ENCODE results near the gene LPIN1.

Gene LPIN1

DNA sequence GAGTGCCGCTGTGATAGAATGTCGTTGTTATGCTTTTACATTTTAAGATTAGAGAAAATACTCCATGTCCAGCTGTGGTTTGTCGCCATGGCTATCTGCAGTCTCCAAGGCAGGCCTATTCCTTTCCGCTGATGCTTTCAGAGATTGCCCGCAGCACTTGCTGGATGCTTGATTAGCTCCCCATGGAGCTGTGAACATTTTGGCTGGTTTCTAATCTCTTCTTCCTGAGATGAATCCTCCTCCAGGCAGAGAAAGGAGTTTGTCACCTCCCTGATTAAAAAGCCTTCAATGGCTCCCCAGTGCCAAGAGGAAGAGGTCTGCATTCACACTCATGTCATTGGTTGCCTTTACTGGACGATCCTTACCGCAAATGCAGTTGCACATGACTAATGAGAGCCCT is 32.6 kb upstream of the LPIN1 start:
- no peak overlapping the region for H2AFZ ChIP-seq (ENCODE audit: low read depth, low read length)
- H3K9me3 ChIP-seq (ENCODE audit: insufficient read depth, low read length), result no peaks in the 10 kb centered on the region
- H4K20me1 ChIP-seq (ENCODE audit: insufficient read depth, low read length), result no peaks in the 10 kb centered on the region
- no peak overlapping the region for H3K27ac ChIP-seq (ENCODE audit: low read length)
- no peaks in the 10 kb centered on the region for H3K36me3 ChIP-seq (replicated peaks; ENCODE audit: low read depth, low read length)
- peaks cover 8% of the 10 kb centered on the region for H3K4me1 ChIP-seq (ENCODE audit: low read length)
- TF ChIP-seq EZH2phosphoT487 (IDR thresholded peaks at IDR 0.05; ENCODE audit: low read depth), result no peak
- TF ChIP-seq, protein P1, sequence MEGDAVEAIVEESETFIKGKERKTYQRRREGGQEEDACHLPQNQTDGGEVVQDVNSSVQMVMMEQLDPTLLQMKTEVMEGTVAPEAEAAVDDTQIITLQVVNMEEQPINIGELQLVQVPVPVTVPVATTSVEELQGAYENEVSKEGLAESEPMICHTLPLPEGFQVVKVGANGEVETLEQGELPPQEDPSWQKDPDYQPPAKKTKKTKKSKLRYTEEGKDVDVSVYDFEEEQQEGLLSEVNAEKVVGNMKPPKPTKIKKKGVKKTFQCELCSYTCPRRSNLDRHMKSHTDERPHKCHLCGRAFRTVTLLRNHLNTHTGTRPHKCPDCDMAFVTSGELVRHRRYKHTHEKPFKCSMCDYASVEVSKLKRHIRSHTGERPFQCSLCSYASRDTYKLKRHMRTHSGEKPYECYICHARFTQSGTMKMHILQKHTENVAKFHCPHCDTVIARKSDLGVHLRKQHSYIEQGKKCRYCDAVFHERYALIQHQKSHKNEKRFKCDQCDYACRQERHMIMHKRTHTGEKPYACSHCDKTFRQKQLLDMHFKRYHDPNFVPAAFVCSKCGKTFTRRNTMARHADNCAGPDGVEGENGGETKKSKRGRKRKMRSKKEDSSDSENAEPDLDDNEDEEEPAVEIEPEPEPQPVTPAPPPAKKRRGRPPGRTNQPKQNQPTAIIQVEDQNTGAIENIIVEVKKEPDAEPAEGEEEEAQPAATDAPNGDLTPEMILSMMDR (IDR thresholded peaks at IDR 0.05; ENCODE audit: low read depth, low read length), result no peak
- H3K9ac ChIP-seq (ENCODE audit: low read length), result no peak overlapping the region
- H3K27me3 ChIP-seq (ENCODE audit: low read depth, low read length), result peaks cover 30% of the 10 kb centered on the region
- H3K4me2 ChIP-seq (ENCODE audit: low read length), result no peak overlapping the region
- H3K79me2 ChIP-seq (ENCODE audit: low read length), result no peaks in the 10 kb centered on the region
- H3K4me3 ChIP-seq (ENCODE audit: low read length), result no peak overlapping the region

DNA sequence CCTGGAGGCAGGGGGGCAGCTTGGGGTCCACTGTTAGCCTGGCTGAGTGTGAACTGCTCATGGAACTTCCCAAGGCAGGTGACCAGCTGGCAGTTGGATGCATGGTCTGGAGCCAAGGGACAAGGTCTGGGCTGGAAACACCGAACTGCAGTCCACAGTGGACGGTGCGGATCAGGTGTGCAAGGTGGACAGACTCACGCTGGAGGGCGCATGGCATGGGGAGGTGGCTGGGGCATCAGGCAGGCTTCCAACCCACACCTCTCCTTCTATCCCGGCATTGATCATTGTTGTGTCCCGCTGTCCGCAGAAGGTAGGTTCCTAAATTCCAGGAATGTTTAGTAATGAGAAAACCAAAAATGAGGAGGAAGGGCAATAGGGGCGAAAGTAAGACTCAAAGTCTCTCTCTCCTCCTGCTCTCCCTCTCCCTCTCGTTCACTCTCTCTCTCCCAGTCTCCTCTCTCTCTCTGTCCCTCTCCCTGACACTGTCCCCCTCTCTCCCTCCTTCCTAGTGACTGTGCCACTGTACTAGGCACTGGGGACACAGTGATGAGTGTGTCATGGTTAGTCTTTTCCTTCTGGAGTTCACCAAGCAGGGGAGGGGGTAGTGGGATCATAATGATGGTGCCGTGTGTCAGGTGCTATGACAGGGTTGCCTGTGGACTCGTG is 30.3 kb upstream of the LPIN1 start:
- Histone ChIP-seq H3K9me3 (ENCODE audit: insufficient read depth, low read length) (no peaks in the 10 kb centered on the region), H2AFZ (ENCODE audit: low read depth, low read length) (no peak overlapping the region), H3K9ac (ENCODE audit: low read length) (no peak overlapping the region), H3K36me3 (replicated peaks; ENCODE audit: low read depth, low read length) (no peaks in the 10 kb centered on the region), H3K27me3 (ENCODE audit: low read depth, low read length) (peaks cover 28% of the 10 kb centered on the region), H4K20me1 (ENCODE audit: insufficient read depth, low read length) (no peaks in the 10 kb centered on the region), H3K4me3 (ENCODE audit: low read length) (no peak overlapping the region), H3K4me2 (ENCODE audit: low read length) (no peak overlapping the region), H3K27ac (ENCODE audit: low read length) (no peak overlapping the region), H3K4me1 (ENCODE audit: low read length) (peaks cover 14% of the 10 kb centered on the region), H3K79me2 (ENCODE audit: low read length) (no peaks in the 10 kb centered on the region)
- TF ChIP-seq EZH2phosphoT487 (IDR thresholded peaks at IDR 0.05; ENCODE audit: low read depth), result no peak
- TF ChIP-seq, protein P1 (IDR thresholded peaks at IDR 0.05; ENCODE audit: low read depth, low read length), result no peak

DNA sequence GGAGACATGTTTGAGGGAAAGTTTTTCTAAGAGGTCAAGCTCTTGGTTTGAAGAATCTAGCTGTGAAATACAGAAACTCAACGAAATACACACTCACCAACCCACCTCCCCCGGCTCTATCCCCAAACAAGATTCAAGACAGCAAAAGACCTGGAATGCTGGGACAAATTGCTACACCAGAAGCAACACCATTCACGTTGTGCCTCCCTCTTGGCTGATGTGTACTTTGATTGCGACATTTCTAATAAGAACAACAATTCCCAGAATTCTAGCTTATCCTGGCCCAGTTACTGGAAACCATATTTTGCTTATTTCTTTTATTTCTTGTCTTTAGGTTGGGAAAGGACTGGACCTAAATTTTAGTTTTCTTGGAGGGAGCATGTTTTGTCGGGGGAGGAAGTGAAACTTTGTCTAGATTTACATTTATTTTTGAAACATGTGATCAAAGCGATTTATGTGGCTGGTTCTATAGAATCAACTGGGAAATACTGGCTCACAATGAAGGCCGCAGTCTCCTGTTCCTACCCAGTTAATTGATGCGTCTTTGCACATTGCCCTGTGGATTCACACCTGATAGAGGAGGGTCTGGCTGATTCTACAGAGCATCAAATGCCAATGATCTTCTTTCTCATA is 29.6 kb upstream of the LPIN1 start:
- Histone ChIP-seq H4K20me1 (ENCODE audit: insufficient read depth, low read length) (no peaks in the 10 kb centered on the region), H3K9ac (ENCODE audit: low read length) (no peak overlapping the region), H3K79me2 (ENCODE audit: low read length) (no peaks in the 10 kb centered on the region), H3K27me3 (ENCODE audit: low read depth, low read length) (peaks cover 32% of the 10 kb centered on the region), H3K4me3 (ENCODE audit: low read length) (no peak overlapping the region), H3K4me1 (ENCODE audit: low read length) (peaks cover 14% of the 10 kb centered on the region), H3K27ac (ENCODE audit: low read length) (no peak overlapping the region), H2AFZ (ENCODE audit: low read depth, low read length) (no peak overlapping the region), H3K9me3 (ENCODE audit: insufficient read depth, low read length) (no peaks in the 10 kb centered on the region), H3K36me3 (replicated peaks; ENCODE audit: low read depth, low read length) (no peaks in the 10 kb centered on the region), H3K4me2 (ENCODE audit: low read length) (peak overlapping the region; percentile 26)
- TF ChIP-seq, protein P1 (IDR thresholded peaks at IDR 0.05; ENCODE audit: low read depth, low read length), result no peak
- no peak for TF ChIP-seq EZH2phosphoT487 (IDR thresholded peaks at IDR 0.05; ENCODE audit: low read depth)

DNA sequence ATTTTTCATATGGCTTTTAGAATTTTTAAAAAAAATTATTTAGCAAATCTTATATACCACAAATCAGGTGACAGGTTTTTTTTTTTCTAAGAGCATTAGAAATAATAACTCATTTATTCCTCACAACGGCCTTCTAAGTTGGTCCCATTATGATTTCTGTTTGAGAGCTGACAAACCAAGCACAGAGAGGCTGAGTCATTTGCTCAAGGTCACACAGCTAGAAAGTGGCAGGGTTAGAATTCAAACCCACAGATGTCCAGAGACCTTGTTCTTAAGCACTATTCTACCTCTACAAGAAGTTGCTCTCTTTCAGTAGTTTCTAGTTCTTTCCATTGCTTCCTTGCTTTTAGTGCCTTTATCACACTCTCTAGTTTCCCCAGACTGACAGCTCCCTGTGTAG is 28.8 kb upstream of the LPIN1 start:
- Histone ChIP-seq H3K9ac (ENCODE audit: low read length) (no peak overlapping the region), H3K9me3 (ENCODE audit: insufficient read depth, low read length) (no peaks in the 10 kb centered on the region), H3K4me2 (ENCODE audit: low read length) (no peak overlapping the region), H3K27me3 (ENCODE audit: low read depth, low read length) (peaks cover 33% of the 10 kb centered on the region), H4K20me1 (ENCODE audit: insufficient read depth, low read length) (no peaks in the 10 kb centered on the region), H2AFZ (ENCODE audit: low read depth, low read length) (no peak overlapping the region), H3K4me1 (ENCODE audit: low read length) (peaks cover 14% of the 10 kb centered on the region), H3K79me2 (ENCODE audit: low read length) (no peaks in the 10 kb centered on the region), H3K27ac (ENCODE audit: low read length) (no peak overlapping the region), H3K36me3 (replicated peaks; ENCODE audit: low read depth, low read length) (no peaks in the 10 kb centered on the region), H3K4me3 (ENCODE audit: low read length) (no peak overlapping the region)
- TF ChIP-seq, protein P1 (IDR thresholded peaks at IDR 0.05; ENCODE audit: low read depth, low read length), result no peak
- no peak for TF ChIP-seq EZH2phosphoT487 (IDR thresholded peaks at IDR 0.05; ENCODE audit: low read depth)

Data from OCI-LY3 (cell line).